Heart left ventricle (tissue), 13 donors: Measurements from ENCODE around the gene FAAH.

ENCODE experiments used
- POLR2A ChIP-seq, 2 donors: fragments of 450-650 bp; IDR thresholded peaks; one replicate each; pipeline ENCODE4 v1.6.1; 2017; ENCODE audit warnings: antibody characterized with exemption in 2 of 2, mild to moderate bottlenecking in 2 of 2, moderate library complexity in 2 of 2
- TF ChIP-seq, protein P1 (sequence below), 12 donors: fragments of 200-600 bp; sonication (generic) in 4 of 12; IDR thresholded peaks; one replicate each; pipeline versions ENCODE4 v1.5.0 to v1.8.0; 2018 to 2022; ENCODE audit warnings: antibody characterized with exemption in 12 of 12, mild to moderate bottlenecking in 5 of 12
- donor health status: ischemic (EF 13 %, LVEDD 7.1; RV severe dilation, severe dysfunction).
- donor health status: DM: no; HTN: yes; CAD: no.
- donor health status: DM: no; HTN: no; CAD: no.
- donor health status: ischemic (EF 25% LVEDD 6.9; RV normal size, moderate dysfunction).
- donor health status: ischemic (EF 25% LVEDD 5.7; RV mildly dilated, moderate dysfunction).
- donor health status: ischemic (EF 35%, LVEDD 5.7; RV mildly dilated, moderate dysfunction).
- donor health status: nonischemic (EF 11% LVEDD 7.7; RV severe dilation, severe dysfunction).
- donor health status: DM: yes; HTN: yes; CAD: no.
- donor health status: PGD.
- donor health status: ischemic (EF 29% LVEDD 5.4; RV normal size, mild dysfunction).
- donor health status: nonischemic (EF 23%, LVEDD 6.1; RV moderate dilation, normal function).

DNA sequence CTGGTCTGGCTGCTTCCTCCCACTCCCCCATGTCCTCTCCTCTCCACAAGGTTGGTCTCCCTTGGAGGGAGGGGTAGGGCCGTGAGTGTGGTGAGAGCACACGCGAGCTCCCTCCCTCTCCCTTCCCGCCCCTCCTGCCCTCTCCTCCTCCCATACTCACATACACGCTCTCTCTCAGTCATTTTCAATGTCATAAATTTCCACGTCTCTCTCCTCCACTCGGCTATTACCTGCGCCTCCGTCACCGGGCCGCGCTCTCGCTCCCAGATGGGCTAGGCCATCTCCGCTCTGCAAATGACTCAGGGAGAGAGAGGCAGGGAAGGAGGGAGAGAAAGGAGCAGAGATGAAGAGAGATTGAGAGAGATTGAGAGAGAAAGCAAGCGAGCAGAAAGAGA lies 58.8 kb downstream of the FAAH start:
- TF ChIP-seq, protein P1, sequence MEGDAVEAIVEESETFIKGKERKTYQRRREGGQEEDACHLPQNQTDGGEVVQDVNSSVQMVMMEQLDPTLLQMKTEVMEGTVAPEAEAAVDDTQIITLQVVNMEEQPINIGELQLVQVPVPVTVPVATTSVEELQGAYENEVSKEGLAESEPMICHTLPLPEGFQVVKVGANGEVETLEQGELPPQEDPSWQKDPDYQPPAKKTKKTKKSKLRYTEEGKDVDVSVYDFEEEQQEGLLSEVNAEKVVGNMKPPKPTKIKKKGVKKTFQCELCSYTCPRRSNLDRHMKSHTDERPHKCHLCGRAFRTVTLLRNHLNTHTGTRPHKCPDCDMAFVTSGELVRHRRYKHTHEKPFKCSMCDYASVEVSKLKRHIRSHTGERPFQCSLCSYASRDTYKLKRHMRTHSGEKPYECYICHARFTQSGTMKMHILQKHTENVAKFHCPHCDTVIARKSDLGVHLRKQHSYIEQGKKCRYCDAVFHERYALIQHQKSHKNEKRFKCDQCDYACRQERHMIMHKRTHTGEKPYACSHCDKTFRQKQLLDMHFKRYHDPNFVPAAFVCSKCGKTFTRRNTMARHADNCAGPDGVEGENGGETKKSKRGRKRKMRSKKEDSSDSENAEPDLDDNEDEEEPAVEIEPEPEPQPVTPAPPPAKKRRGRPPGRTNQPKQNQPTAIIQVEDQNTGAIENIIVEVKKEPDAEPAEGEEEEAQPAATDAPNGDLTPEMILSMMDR (IDR thresholded peaks at IDR 0.05), result no peak
- no peak for TF ChIP-seq POLR2A (IDR thresholded peaks at IDR 0.05)
